GM23338 (cell line): Measurements from ENCODE around the gene POLR2A. TPM values are rescaled to one million over a fixed set of nuclear protein-coding genes. Genes with fewer than 3 reads are reported as not detected.

Experiments
- ATAC-seq: fragments of 200-7000 bp; cut with Tn5 transposase; 3 replicates; pipeline ENCODE4 v1.9.1; 2020
- DNase-seq: peaks from one replicate; pipeline ENCODE4 v3.0.0-alpha.2; 2015; ENCODE audit warnings: low spot score
- H2AFZ ChIP-seq: fragments of 200-600 bp; sonication (generic); 2 replicates; pipeline ENCODE4 v1.8.0; 2016; ENCODE audit warnings: antibody characterized with exemption, mild to moderate bottlenecking, moderate library complexity
- H3F3A ChIP-seq: fragments of 200-600 bp; sonication (generic); replicated peaks from 2 replicates; pipeline ENCODE4 v1.8.0; 2017; ENCODE audit warnings: antibody characterized with exemption, mixed run types, low read depth
- H3K27ac ChIP-seq: fragments of 200-600 bp; sonication (generic); 2 replicates; pipeline ENCODE4 v1.6.1; 2016; ENCODE audit warnings: low read depth
- H3K27me3 ChIP-seq: fragments of 200-600 bp; sonication (generic); 2 replicates; pipeline ENCODE4 v1.8.0; 2016; ENCODE audit warnings: mild to moderate bottlenecking, mixed run types, moderate library complexity; ENCODE audit not compliant: insufficient read depth
- H3K36me3 ChIP-seq: fragments of 200-600 bp; sonication (generic); 2 replicates; pipeline ENCODE4 v1.8.0; 2016; ENCODE audit warnings: mild to moderate bottlenecking; ENCODE audit not compliant: insufficient read depth
- H3K4me1 ChIP-seq: fragments of 200-600 bp; sonication (generic); 2 replicates; pipeline ENCODE4 v1.8.0; 2016; ENCODE audit warnings: mild to moderate bottlenecking, moderate library complexity; ENCODE audit not compliant: insufficient read depth
- H3K4me2 ChIP-seq: fragments of 200-600 bp; sonication (generic); 2 replicates; pipeline ENCODE4 v1.7.1; 2017; ENCODE audit warnings: mixed run types
- H3K4me3 ChIP-seq: fragments of 200-600 bp; sonication (generic); 2 replicates; pipeline ENCODE4 v1.6.1; 2016; ENCODE audit warnings: mixed run types
- H3K79me2 ChIP-seq: fragments of 200-600 bp; sonication (generic); replicated peaks from 2 replicates; pipeline ENCODE4 v1.8.0; 2017; ENCODE audit warnings: mild to moderate bottlenecking; ENCODE audit not compliant: insufficient read depth
- H3K9me2 ChIP-seq: fragments of 200-600 bp; sonication (generic); 2 replicates; pipeline ENCODE4 v1.8.0; 2017; ENCODE audit not compliant: insufficient read depth
- H4K20me1 ChIP-seq: fragments of 200-600 bp; sonication (generic); replicated peaks from 2 replicates; pipeline ENCODE4 v1.8.0; 2017; ENCODE audit warnings: mild to moderate bottlenecking; ENCODE audit not compliant: insufficient read depth
- H3K27ac Mint-ChIP-seq: 2 replicates; pipeline ENCODE4 v1.8.0; 2020; ENCODE audit warnings: inconsistent platforms, mild to moderate bottlenecking, moderate library complexity, mixed read lengths
- H3K27me3 Mint-ChIP-seq: 3 replicates; pipeline ENCODE4 v1.8.0; 2022; ENCODE audit warnings: low read depth, mild to moderate bottlenecking, moderate library complexity, mixed read lengths, inconsistent platforms; ENCODE audit not compliant: insufficient read depth, poor library complexity
- H3K36me3 Mint-ChIP-seq: 3 replicates; pipeline ENCODE4 v1.8.0; 2021; ENCODE audit warnings: low read depth, mild to moderate bottlenecking, inconsistent platforms, moderate library complexity, mixed read lengths
- H3K4me1 Mint-ChIP-seq: 3 replicates; pipeline ENCODE4 v1.8.0; 2020; ENCODE audit warnings: mild to moderate bottlenecking, inconsistent platforms, mixed read lengths
- H3K4me3 Mint-ChIP-seq: 3 replicates; pipeline ENCODE4 v1.8.0; 2021; ENCODE audit warnings: moderate library complexity, mild to moderate bottlenecking, inconsistent platforms, mixed read lengths
- H3K9me3 Mint-ChIP-seq: 3 replicates; pipeline ENCODE4 v1.8.0; 2020; ENCODE audit warnings: moderate library complexity, mild to moderate bottlenecking, inconsistent platforms, mixed read lengths
- CREB1 ChIP-seq: fragments of 250-450 bp; sonication (Bioruptor Pico); IDR thresholded peaks from 2 replicates; pipeline ENCODE4 v1.5.0; 2020; ENCODE audit warnings: low read depth, mild to moderate bottlenecking, moderate library complexity
- CTCF ChIP-seq, 2 experiments: fragments of 200-600 bp in 1 of 2; sonication (generic) in 1 of 2; conservative IDR thresholded peaks; 2 replicates each; pipeline versions ENCODE4 v1.5.1 to v1.6.1; 2016 to 2017; ENCODE audit warnings: antibody characterized with exemption in 2 of 2, low read depth in 2 of 2, mild to moderate bottlenecking in 2 of 2, moderate library complexity in 1 of 2
- EZH2 ChIP-seq: fragments of 200-600 bp; sonication (generic); IDR thresholded peaks from one replicate; pipeline ENCODE4 v1.8.0; 2017; ENCODE audit warnings: antibody characterized with exemption, mild to moderate bottlenecking, low read depth; ENCODE audit not compliant: unreplicated experiment
- EZH2phosphoT487 ChIP-seq: fragments of 200-600 bp; sonication (generic); IDR thresholded peaks from one replicate; pipeline ENCODE4 v1.8.1; 2018; ENCODE audit warnings: antibody characterized with exemption; ENCODE audit not compliant: unreplicated experiment
- NANOG ChIP-seq: IDR thresholded peaks from 2 replicates; pipeline ENCODE4 v1.6.1; 2016; ENCODE audit warnings: antibody characterized with exemption, borderline replicate concordance
- REST ChIP-seq: IDR thresholded peaks from one replicate; pipeline ENCODE4 v1.6.1; 2018; ENCODE audit warnings: antibody characterized with exemption; ENCODE audit not compliant: unreplicated experiment
- STAT1 ChIP-seq: IDR thresholded peaks from one replicate; pipeline ENCODE4 v1.6.1; 2016; ENCODE audit warnings: antibody characterized with exemption; ENCODE audit not compliant: unreplicated experiment
- ZNF114 ChIP-seq: fragments of 250-450 bp; sonication (Bioruptor Pico); IDR thresholded peaks from 2 replicates; pipeline ENCODE4 v1.5.0; 2020; ENCODE audit warnings: mild to moderate bottlenecking, moderate library complexity
- polyA plus RNA-seq: library from polyadenylated mRNA; unstranded; fragments of >200 nt; fragmentation: Nextera tagmentation; extraction: Ambion mirVana; gene quantifications from 2 replicates; pipeline ENCODE4 v1.2.1, GENCODE V29; 2016
- total RNA-seq: library from RNA; depleted of rRNA; stranded (reverse); fragments of >200 nt; shearing (Covaris generic); gene quantifications from 2 replicates; pipeline ENCODE4 v1.2.3, GENCODE V29; 2014
- TF ChIP-seq, protein P1 (sequence below): fragments of 250-450 bp; sonication (Bioruptor Pico); IDR thresholded peaks from 2 replicates; pipeline ENCODE4 v1.5.0; 2020; ENCODE audit warnings: mild to moderate bottlenecking, moderate library complexity

POLR2A gene
- total and polyA plus RNA-seq, 2 experiments from 2014 or later = 56.8 to 151 TPM

DNA sequence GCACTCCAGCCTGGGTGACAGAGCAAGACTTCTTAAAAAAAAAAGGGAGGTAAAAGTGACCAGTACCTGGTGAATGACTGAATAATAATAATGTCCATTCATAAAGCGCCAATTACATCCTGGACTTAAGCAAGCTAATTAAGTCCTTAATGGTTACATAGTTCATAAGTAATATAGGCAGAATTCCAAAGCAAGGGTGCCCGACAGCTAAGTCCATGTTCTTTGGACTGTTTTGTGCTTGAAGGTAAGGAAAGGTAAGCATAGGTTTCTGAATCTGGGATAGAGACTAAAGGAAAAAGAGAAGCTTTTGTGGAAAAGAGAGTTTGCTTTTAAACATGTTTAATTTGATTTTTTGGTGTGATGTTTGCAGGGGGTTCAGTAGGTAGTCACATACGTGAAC lies 9.8 kb downstream of the POLR2A start (continued):
- TF ChIP-seq, protein P1, sequence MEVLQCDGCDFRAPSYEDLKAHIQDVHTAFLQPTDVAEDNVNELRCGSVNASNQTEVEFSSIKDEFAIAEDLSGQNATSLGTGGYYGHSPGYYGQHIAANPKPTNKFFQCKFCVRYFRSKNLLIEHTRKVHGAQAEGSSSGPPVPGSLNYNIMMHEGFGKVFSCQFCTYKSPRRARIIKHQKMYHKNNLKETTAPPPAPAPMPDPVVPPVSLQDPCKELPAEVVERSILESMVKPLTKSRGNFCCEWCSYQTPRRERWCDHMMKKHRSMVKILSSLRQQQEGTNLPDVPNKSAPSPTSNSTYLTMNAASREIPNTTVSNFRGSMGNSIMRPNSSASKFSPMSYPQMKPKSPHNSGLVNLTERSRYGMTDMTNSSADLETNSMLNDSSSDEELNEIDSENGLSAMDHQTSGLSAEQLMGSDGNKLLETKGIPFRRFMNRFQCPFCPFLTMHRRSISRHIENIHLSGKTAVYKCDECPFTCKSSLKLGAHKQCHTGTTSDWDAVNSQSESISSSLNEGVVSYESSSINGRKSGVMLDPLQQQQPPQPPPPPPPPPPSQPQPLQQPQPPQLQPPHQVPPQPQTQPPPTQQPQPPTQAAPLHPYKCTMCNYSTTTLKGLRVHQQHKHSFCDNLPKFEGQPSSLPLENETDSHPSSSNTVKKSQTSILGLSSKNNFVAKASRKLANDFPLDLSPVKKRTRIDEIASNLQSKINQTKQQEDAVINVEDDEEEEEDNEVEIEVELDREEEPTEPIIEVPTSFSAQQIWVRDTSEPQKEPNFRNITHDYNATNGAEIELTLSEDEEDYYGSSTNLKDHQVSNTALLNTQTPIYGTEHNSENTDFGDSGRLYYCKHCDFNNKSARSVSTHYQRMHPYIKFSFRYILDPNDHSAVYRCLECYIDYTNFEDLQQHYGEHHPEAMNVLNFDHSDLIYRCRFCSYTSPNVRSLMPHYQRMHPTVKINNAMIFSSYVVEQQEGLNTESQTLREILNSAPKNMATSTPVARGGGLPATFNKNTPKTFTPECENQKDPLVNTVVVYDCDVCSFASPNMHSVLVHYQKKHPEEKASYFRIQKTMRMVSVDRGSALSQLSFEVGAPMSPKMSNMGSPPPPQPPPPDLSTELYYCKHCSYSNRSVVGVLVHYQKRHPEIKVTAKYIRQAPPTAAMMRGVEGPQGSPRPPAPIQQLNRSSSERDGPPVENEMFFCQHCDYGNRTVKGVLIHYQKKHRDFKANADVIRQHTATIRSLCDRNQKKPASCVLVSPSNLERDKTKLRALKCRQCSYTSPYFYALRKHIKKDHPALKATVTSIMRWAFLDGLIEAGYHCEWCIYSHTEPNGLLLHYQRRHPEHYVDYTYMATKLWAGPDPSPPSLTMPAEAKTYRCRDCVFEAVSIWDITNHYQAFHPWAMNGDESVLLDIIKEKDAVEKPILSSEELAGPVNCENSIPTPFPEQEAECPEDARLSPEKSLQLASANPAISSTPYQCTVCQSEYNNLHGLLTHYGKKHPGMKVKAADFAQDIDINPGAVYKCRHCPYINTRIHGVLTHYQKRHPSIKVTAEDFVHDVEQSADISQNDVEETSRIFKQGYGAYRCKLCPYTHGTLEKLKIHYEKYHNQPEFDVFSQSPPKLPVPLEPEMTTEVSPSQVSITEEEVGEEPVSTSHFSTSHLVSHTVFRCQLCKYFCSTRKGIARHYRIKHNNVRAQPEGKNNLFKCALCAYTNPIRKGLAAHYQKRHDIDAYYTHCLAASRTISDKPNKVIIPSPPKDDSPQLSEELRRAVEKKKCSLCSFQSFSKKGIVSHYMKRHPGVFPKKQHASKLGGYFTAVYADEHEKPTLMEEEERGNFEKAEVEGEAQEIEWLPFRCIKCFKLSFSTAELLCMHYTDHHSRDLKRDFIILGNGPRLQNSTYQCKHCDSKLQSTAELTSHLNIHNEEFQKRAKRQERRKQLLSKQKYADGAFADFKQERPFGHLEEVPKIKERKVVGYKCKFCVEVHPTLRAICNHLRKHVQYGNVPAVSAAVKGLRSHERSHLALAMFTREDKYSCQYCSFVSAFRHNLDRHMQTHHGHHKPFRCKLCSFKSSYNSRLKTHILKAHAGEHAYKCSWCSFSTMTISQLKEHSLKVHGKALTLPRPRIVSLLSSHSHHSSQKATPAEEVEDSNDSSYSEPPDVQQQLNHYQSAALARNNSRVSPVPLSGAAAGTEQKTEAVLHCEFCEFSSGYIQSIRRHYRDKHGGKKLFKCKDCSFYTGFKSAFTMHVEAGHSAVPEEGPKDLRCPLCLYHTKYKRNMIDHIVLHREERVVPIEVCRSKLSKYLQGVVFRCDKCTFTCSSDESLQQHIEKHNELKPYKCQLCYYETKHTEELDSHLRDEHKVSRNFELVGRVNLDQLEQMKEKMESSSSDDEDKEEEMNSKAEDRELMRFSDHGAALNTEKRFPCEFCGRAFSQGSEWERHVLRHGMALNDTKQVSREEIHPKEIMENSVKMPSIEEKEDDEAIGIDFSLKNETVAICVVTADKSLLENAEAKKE (CRISPR knock-in tag) = no peak

- H3K4me3 ChIP-seq = no peak overlapping the region
- H4K20me1 ChIP-seq = peaks cover 27% of the 10 kb centered on the region
- H3K36me3 ChIP-seq = peaks cover 25% of the 10 kb centered on the region
- no peaks in the 10 kb centered on the region for H3K4me1 ChIP-seq
- peaks cover 8% of the 10 kb centered on the region for H3K27me3 Mint-ChIP-seq
- H3K27ac ChIP-seq = no peak overlapping the region
- H3K27ac Mint-ChIP-seq = no peak overlapping the region
- H3K4me3 Mint-ChIP-seq = no peak overlapping the region
- H2AFZ ChIP-seq = no peak overlapping the region
- no peaks in the 10 kb centered on the region; the same call in 2 of the 3 replicates for H3K9me3 Mint-ChIP-seq
- DNase-seq (no peak), ATAC-seq (no peak)
- H3K4me2 ChIP-seq = no peak overlapping the region
- no peaks in the 10 kb centered on the region for H3K9me2 ChIP-seq
- H3K79me2 ChIP-seq = peaks cover 50% of the 10 kb centered on the region
- no peaks in the 10 kb centered on the region for H3K27me3 ChIP-seq
- peaks cover 6% of the 10 kb centered on the region; the same call in 2 of the 3 replicates for H3K4me1 Mint-ChIP-seq
- peaks cover 78% of the 10 kb centered on the region for H3K36me3 Mint-ChIP-seq
- 0 out of 2 replicates have a peak, but pooled peaks cover 10% of the 10 kb centered on the region for H3F3A ChIP-seq
- TF ChIP-seq CREB1 (CRISPR knock-in tag) (no peak), EZH2phosphoT487 (no peak), STAT1 (no peak), NANOG (no peak), REST (no peak), CTCF (conservative IDR thresholded peaks at IDR 0.05; ENCODE audit: low read depth in 2 of 2) (no peak), EZH2 (no peak), ZNF114 (CRISPR knock-in tag) (no peak)
Measured at GRCh38 chr17:7495906-7496434, 11.8 kb downstream of the POLR2A start.
